Measurements from ENCODE around the gene TNF. TPM values are rescaled to one million over a fixed set of nuclear protein-coding genes. Genes with fewer than 3 reads are reported as not detected.

The TNF gene
- total RNA-seq, 1 experiment from 2014 or later, result 0.31 TPM

GRCh38 chr6:31582230-31582643, 6.9 kb downstream of the TNF start, which contains the start of gene LTB:
Gene LTB (minus strand): TSS chr6:31582424. CDS start chr6:31582417, 7 bp downstream.
- no peak for TF ChIP-seq RORB (CRISPR knock-in tag; IDR thresholded peaks at IDR 0.05)
- TF ChIP-seq SOX15 (CRISPR knock-in tag; IDR thresholded peaks at IDR 0.05), result no peak
- TF ChIP-seq IRF1 (CRISPR knock-in tag; IDR thresholded peaks at IDR 0.05), result no peak
- no peak for TF ChIP-seq ZNF423 (CRISPR knock-in tag; IDR thresholded peaks at IDR 0.05)
- TF ChIP-seq ATF2 (CRISPR knock-in tag; IDR thresholded peaks at IDR 0.05; ENCODE audit: borderline replicate concordance, low read depth), result no peak
- no peak for TF ChIP-seq ZNF317 (CRISPR knock-in tag; IDR thresholded peaks at IDR 0.05; ENCODE audit: borderline replicate concordance, low read depth)
- TF ChIP-seq ZNF281 (CRISPR knock-in tag; IDR thresholded peaks at IDR 0.05), result no peak
- no peak for TF ChIP-seq RELA (CRISPR knock-in tag; IDR thresholded peaks at IDR 0.05; ENCODE audit: borderline replicate concordance)
- H3K9me3 Mint-ChIP-seq, result no peaks in the 10 kb centered on the region

GRCh38 chr6:31585491-31585890, 10.1 kb downstream of the TNF start:
- ChIA-PET CTCF (interaction anchor here (0.5 to 15.1 kb wide), 7 partner anchors 11 to 1030 kb away, joined by 3 to 293 read pairs (median 5); partner anchors contain the start of genes AIF1, DDX39B, NCR3 and TNF), POLR2A (interaction anchor here (1.0 kb wide), 1 partner anchor 55 kb away, joined by 3 read pairs; no protein-coding TSS in a partner anchor)
- H3K9me3 Mint-ChIP-seq, result no peaks in the 10 kb centered on the region
- peaks cover 20% of the 10 kb centered on the region for H3K4me1 Mint-ChIP-seq
- no peak overlapping the region for H3K4me3 Mint-ChIP-seq
- peak; percentile 54 for ATAC-seq
- no peak for TF ChIP-seq ZSCAN18 (CRISPR knock-in tag; IDR thresholded peaks at IDR 0.05)
- no peak for TF ChIP-seq USF2 (CRISPR knock-in tag; IDR thresholded peaks at IDR 0.05)
- no peak for TF ChIP-seq ZNF671 (CRISPR knock-in tag; IDR thresholded peaks at IDR 0.05)
- TF ChIP-seq PRDM15 (CRISPR knock-in tag; IDR thresholded peaks at IDR 0.05), result no peak
- peak; percentile 54 for TF ChIP-seq CTCF (IDR thresholded peaks at IDR 0.05)
- no peak for TF ChIP-seq E2F4 (CRISPR knock-in tag; IDR thresholded peaks at IDR 0.05; ENCODE audit: borderline replicate concordance, low read depth)
- TF ChIP-seq ZNF138 (CRISPR knock-in tag; conservative IDR thresholded peaks at IDR 0.05), result no peak
- TF ChIP-seq ZNF423 (CRISPR knock-in tag; IDR thresholded peaks at IDR 0.05), result no peak
- DNase-seq (ENCODE audit: low spot score), result peak; percentile 62
- H3K36me3 Mint-ChIP-seq, result no peaks in the 10 kb centered on the region
- H3K27ac Mint-ChIP-seq, result no peak overlapping the region
- peaks cover 20% of the 10 kb centered on the region for H3K27me3 Mint-ChIP-seq (ENCODE audit: low read depth)

More at GRCh38 chr6:31582230-31582643, 6.9 kb downstream of the TNF start, which contains the start of gene LTB:
- DNase-seq (ENCODE audit: low spot score) (no peak), ATAC-seq (no peak)
- Mint-ChIP-seq H3K36me3 (no peaks in the 10 kb centered on the region), H3K27ac (peak within 1 kb of the TSS; percentile 10; the same call in 1 of the 2 replicates), H3K27me3 (ENCODE audit: low read depth) (peaks cover 37% of the 10 kb centered on the region), H3K4me1 (peaks cover 38% of the 10 kb centered on the region), H3K4me3 (peak within 1 kb of the TSS; percentile 92)
- POLR2A ChIA-PET, result interaction anchor here (1.2 kb wide), 1 partner anchor 41 kb away, joined by 3 read pairs; the partner anchor contains the start of gene DDX39B
- CTCF ChIA-PET, result interaction anchor here (1.1 to 15.1 kb wide), 7 partner anchors 8 to 35 kb away, joined by 3 to 293 read pairs (median 31); partner anchors contain the start of genes ATP6V1G2, NCR3 and NFKBIL1
